Cardiac muscle cell (in vitro differentiated cells and primary cell): Measurements from ENCODE around the gene CTCF. TPM values are rescaled to one million over a fixed set of nuclear protein-coding genes. Genes with fewer than 3 reads are reported as not detected.

Experiments used
- DNase-seq, 2 donors: peaks; one replicate each; pipeline versions ENCODE4 v3.0.0 to v3.0.0-alpha.2; 2010 to 2017; ENCODE audit warnings: low read depth in 1 of 2, low spot score in 1 of 2
- H3K27ac ChIP-seq: fragments of 200-600 bp; sonication (generic); 2 replicates; pipeline ENCODE4 v1.5.1; 2016
- H3K27me3 ChIP-seq: fragments of 200-600 bp; sonication (generic); 2 replicates; pipeline ENCODE4 v1.6.0; 2016; ENCODE audit warnings: control low read depth
- H3K36me3 ChIP-seq: fragments of 200-600 bp; sonication (generic); 2 replicates; pipeline ENCODE4 v1.5.1; 2016; ENCODE audit warnings: control low read depth
- H3K4me1 ChIP-seq: fragments of 200-600 bp; sonication (generic); 2 replicates; pipeline ENCODE4 v1.8.1; 2017; ENCODE audit warnings: low read depth, mild to moderate bottlenecking, mixed run types
- H3K4me3 ChIP-seq: fragments of 200-600 bp; sonication (generic); 2 replicates; pipeline ENCODE4 v1.5.1; 2016; ENCODE audit warnings: mild to moderate bottlenecking
- H3K9me3 ChIP-seq: fragments of 200-600 bp; sonication (generic); 2 replicates; pipeline ENCODE4 v1.5.1; 2017; ENCODE audit warnings: low read depth, mild to moderate bottlenecking, control low read depth
- polyA plus RNA-seq: library from polyadenylated mRNA; unstranded; fragments of >200 nt; fragmentation: Nextera tagmentation; extraction: Ambion mirVana; gene quantifications from 2 replicates; pipeline ENCODE4 v1.2.1, GENCODE V29; 2016
- total RNA-seq: library from RNA; depleted of rRNA; stranded (reverse); fragments of >200 nt; gene quantifications from 2 replicates; pipeline ENCODE4 v1.2.3, GENCODE V29; 2016
- TF ChIP-seq, protein P1 (sequence below): IDR thresholded peaks from 2 replicates; pipeline ENCODE4 v1.5.1; 2012; ENCODE audit warnings: low read depth, mild to moderate bottlenecking, low read length

The CTCF gene
- total and polyA plus RNA-seq, 2 experiments from 2014 or later, result 33.9 to 38.0 TPM

GRCh38 chr16:67594956-67595355, 32.6 kb downstream of the CTCF start:
- H3K36me3 ChIP-seq, result no peaks in the 10 kb centered on the region
- no peak overlapping the region for H3K27ac ChIP-seq
- no peaks in the 10 kb centered on the region for H3K9me3 ChIP-seq
- DNase-seq, result peak in 1 of 2 donors; percentile 79
- H3K4me3 ChIP-seq, result no peak overlapping the region
- H3K4me1 ChIP-seq, result peaks cover 10% of the 10 kb centered on the region
- TF ChIP-seq, protein P1, sequence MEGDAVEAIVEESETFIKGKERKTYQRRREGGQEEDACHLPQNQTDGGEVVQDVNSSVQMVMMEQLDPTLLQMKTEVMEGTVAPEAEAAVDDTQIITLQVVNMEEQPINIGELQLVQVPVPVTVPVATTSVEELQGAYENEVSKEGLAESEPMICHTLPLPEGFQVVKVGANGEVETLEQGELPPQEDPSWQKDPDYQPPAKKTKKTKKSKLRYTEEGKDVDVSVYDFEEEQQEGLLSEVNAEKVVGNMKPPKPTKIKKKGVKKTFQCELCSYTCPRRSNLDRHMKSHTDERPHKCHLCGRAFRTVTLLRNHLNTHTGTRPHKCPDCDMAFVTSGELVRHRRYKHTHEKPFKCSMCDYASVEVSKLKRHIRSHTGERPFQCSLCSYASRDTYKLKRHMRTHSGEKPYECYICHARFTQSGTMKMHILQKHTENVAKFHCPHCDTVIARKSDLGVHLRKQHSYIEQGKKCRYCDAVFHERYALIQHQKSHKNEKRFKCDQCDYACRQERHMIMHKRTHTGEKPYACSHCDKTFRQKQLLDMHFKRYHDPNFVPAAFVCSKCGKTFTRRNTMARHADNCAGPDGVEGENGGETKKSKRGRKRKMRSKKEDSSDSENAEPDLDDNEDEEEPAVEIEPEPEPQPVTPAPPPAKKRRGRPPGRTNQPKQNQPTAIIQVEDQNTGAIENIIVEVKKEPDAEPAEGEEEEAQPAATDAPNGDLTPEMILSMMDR, result no peak
- H3K27me3 ChIP-seq, result no peaks in the 10 kb centered on the region

GRCh38 chr16:67598527-67598926, 36.2 kb downstream of the CTCF start:
- peak in 1 of 2 donors; percentile 67 for DNase-seq
- TF ChIP-seq, protein P1, result no peak
- H3K27ac ChIP-seq, result no peak overlapping the region
- H3K9me3 ChIP-seq, result no peaks in the 10 kb centered on the region
- H3K4me1 ChIP-seq, result no peaks in the 10 kb centered on the region
- H3K36me3 ChIP-seq, result no peaks in the 10 kb centered on the region
- H3K4me3 ChIP-seq, result no peak overlapping the region
- H3K27me3 ChIP-seq, result no peaks in the 10 kb centered on the region

GRCh38 chr16:67605641-67606040, 43.3 kb downstream of the CTCF start:
- H3K36me3 ChIP-seq, result peaks cover under 1% of the 10 kb centered on the region
- no peaks in the 10 kb centered on the region for H3K9me3 ChIP-seq
- no peak overlapping the region for H3K4me3 ChIP-seq
- DNase-seq, result no peak
- no peaks in the 10 kb centered on the region for H3K27me3 ChIP-seq
- H3K4me1 ChIP-seq, result peaks cover 4% of the 10 kb centered on the region
- no peak overlapping the region for H3K27ac ChIP-seq
- TF ChIP-seq, protein P1, result no peak

DNA sequence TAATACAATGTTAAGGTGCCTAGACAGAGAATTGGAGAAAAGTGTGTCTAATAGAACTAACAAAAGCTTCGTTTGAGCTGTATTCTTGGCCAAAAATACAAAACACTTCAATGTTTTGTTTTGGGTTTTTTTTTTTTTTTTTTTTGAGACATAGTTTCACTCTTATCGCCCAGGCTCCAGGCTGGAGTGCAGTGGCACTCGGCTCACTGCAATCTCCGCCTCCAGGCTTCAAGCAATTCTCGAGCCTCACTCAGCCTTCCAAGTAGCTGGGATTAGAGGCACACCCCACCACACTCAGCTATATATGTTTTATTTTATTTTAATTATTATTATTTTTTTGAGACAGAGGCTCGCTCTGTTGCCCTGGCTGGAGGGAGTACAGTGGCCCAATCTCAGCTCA, 44.3 kb downstream of the CTCF start:
- H3K4me3 ChIP-seq, result no peak overlapping the region
- H3K9me3 ChIP-seq, result no peaks in the 10 kb centered on the region
- no peaks in the 10 kb centered on the region for H3K27me3 ChIP-seq
- TF ChIP-seq, protein P1, result no peak
- H3K27ac ChIP-seq, result no peak overlapping the region
- DNase-seq, result no peak
- H3K36me3 ChIP-seq, result peaks cover 9% of the 10 kb centered on the region
- H3K4me1 ChIP-seq, result peaks cover 4% of the 10 kb centered on the region

DNA sequence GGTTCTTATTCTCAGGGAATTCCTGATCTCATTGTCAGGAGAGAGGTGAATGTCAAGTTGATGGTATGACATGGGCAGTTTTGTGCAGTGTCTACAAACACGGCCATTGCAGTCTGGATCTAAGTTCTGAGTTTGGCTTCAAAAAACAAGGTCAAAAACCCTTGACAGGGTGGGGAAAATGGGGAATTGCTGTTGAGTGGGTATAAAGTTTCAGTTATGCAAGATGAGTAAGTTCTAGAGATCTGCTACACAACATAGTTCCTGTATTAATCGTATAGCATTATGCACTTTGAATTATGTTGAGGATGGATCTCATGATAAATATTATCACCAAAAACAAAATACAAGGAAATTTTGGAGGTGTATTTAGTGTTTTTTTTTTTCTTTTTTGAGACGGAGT, 46.0 kb downstream of the CTCF start:
- Histone ChIP-seq H3K9me3 (no peaks in the 10 kb centered on the region), H3K36me3 (peaks cover 22% of the 10 kb centered on the region), H3K4me3 (no peak overlapping the region), H3K27ac (no peak overlapping the region), H3K27me3 (no peaks in the 10 kb centered on the region), H3K4me1 (peaks cover 4% of the 10 kb centered on the region)
- DNase-seq, result no peak
- TF ChIP-seq, protein P1, result no peak

DNA sequence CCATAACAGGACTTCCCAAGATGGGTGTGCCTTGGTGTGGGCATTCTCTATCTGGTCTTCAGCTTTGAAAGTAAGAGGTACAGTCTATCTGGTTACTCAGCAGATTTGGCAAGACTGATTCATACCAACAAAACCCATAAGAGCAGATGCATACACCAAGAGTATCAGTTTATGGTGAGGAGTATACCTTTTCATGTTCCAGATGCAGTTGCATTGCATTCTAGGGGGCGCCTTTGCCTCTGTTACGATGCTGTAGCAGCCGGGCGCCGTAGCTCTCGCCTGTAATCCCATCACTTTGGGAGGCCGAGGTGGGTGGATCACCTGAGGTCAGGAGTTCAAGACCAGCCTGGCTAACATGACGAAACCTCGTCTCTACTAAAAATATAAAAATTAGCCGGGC, 51.5 kb downstream of the CTCF start:
- no peak for DNase-seq
- Histone ChIP-seq H3K4me3 (no peak overlapping the region), H3K36me3 (peaks cover 52% of the 10 kb centered on the region), H3K27ac (no peak overlapping the region), H3K27me3 (no peaks in the 10 kb centered on the region), H3K9me3 (no peaks in the 10 kb centered on the region), H3K4me1 (no peaks in the 10 kb centered on the region)
- TF ChIP-seq, protein P1, result no peak
